Stimulated activated CD4-positive, alpha-beta T cell treated with anti-CD3 and anti-CD28 coated beads, Interleukin-4, amount 100 ng/mL, for 48 hours (primary cell): ENCODE data around the gene CDC14B.

Experiments used
- DNase-seq, 2 donors: peaks; one replicate each; pipeline ENCODE4 v3.0.0-alpha.2; 2020; ENCODE audit warnings: low read depth in 2 of 2

The CDC14B gene

DNA sequence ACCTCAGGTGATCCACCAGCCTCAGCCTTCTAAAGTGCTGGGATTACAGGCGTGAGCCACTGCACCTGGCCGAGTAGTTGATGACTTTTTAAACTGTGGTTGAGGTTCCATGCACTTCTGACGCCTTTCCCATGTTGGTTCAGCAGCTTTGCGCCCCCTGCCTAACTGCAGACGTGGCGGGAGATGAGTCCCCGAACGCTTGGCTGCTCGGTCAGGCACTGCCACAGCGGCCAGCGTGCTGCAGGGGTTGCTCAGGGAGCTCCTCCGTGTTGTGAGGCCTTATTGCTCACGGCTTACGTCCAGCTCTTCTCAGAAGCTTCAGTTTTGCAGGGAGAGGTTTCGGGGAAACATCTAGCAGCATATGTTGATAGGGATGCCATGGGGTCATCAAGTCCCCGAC, 134.4 kb downstream of the CDC14B start:
- no peak for DNase-seq

DNA sequence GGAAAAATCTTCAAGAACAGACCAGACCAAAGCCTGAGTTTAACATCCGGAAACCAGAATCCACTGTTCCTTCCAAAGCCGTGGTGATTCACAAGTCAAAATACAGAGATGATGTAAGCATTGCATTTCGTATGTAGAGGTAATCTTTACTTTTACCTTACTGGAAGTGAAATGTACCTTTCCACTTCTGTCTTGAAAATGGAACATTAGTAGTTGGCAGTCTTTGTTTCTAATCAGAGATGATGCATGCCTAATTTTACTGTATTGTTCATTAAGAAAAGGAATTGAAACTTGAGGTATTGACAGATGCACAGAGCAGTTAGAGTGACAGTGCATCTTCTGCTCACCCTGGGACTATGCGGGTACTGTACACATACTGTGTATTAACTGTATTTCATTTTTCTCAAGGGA, 135.1 kb downstream of the CDC14B start:
- no peak for DNase-seq

DNA sequence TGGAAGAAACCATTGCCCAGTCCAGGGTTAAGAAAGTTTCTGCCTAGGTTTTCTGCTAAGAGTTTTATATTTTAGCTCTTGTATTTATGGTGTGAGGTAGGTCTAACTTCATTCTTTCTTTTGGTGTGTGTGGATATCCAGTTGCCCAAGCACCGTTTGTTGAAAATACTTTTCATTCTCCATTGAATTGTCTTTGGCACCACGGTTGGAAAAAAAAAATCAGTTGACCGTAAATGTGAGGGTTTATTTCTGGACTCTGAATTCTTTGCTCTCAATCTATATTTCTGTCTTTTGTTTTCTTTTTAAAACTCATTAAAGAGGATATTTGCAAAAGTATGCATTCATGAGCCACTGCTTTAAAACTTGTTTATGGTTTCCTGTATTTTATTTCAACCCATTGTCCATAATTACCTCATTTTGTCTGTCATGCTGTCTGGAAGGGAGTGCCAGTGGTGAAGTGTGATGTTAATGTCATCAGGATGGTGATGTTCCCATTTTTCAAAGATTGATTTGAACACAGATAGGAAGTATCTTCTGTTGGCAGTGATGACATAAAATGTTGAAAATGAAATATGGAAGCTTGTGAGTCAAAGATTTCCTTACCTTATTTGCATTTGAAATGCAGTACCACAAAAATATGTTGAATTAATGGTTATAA, 135.8 kb downstream of the CDC14B start:
- no peak for DNase-seq

DNA sequence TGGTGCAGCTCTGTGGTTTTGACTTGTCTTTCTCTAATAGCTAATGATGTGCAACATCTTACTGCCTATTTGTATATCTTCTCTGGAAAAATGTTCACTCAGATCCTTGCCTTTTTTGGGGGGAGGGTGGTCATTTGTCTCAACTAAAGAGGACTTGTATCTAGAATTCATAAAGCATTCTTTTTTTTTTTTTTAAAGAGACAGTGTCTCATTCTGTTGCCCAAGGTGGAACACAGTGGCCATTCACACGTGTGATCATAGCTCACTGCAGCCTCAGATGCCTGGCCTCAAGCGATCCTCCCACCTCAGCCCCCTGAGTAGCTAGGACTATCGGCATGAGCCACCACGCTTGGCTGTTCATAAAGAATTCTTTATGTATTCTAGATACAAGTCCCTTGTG, 136.4 kb downstream of the CDC14B start:
- DNase-seq, result no peak

DNA sequence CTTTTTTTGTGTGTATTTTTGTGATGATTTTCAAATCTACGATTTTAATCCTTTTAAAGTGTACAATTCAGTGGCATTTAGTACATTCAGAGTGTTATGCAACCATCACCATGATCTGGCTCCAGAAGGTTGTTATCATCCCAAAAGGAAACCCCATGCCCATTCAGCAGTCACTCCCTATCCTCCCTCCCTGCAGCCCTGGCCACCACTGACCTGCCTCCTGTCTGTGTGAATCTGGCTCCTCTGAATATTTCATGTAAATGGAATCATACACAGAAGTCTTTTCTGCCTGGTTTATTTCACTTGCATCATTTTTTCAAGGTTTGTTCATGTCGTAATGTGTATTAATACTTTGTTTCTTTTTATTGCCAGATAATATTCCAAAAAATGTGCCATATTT, 137.2 kb downstream of the CDC14B start:
- no peak for DNase-seq

DNA sequence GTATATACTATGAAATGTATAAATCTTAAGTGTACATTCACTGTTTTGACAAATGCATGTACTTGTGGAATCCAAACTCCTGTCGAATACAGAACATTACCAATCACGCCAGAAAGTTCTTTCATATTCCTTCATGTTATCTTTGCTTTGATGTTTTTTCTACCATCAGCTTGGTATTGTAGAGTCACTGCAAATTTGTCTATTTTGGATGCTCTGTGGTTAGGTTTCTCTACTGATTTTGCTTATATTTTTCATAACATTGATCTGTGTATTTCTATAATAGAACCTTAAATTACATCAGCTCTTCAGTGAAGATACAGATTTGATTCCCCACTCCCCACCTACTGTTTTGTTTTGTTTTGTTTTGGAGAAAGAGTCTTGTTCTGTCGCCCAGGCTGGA, 138.9 kb downstream of the CDC14B start:
- DNase-seq, result no peak

DNA sequence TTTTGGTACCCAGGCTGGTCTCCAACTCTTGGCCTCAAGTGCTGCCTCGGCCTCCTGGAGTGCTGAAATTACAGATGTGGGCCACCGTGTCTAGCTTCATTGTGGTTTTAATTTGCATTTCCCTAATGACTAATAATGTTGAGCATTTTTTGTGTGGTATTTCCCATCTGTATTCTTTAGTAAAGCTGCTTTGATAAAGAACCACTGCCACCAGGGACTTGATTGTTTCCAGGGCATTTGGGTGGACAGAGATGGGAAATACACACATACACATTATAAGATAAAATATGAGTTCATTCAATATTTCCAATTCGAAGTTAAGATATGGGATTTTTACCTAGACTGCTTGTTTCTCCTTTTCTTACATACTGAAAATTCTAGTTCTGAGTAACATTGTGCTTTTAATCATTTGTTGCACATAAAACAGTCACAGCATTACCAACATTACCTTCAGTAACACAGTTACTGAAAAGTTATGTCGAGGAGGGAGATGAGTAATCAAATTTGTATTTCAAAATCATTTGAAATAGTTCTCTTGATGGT, 140.7 kb downstream of the CDC14B start:
- peak in 1 of 2 donors; percentile 26 for DNase-seq

DNA sequence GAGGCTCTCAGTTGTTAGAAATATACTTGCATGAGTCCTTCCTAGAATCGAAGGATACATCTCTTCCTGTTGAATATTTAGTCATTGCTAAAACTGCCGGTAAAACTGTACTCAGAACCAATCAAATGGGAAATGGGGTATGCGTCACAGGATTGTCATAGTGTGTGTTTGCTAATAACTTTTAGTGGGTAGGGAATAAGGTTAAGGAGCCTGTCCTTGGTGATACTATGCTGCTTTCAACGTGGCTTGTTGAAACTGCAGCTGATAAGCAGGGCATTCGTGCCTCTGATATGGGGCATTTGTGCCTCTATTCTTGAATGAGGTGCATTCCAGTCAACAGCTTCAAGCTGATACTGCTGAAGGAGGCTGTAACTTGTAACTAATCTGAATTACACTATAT, 143.1 kb downstream of the CDC14B start:
- no peak for DNase-seq

DNA sequence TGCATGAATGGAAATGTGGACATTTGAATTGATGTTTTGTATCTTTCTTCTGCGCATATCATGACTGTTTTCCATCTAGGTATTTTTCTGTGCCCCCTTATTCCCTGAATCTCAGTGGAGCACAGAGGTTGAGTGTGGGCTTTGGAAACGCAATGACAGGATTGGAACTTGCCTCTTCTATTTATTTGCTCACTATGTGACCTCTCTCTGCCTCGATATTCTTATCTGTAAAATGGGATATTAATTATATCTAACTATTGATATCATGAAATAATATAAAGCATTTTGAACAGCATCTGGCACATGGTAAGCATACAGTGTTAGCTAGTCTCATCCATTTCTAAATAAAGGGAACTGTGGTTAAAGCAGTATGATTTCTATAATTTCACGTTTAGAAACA, 143.6 kb downstream of the CDC14B start:
- DNase-seq, result no peak

DNA sequence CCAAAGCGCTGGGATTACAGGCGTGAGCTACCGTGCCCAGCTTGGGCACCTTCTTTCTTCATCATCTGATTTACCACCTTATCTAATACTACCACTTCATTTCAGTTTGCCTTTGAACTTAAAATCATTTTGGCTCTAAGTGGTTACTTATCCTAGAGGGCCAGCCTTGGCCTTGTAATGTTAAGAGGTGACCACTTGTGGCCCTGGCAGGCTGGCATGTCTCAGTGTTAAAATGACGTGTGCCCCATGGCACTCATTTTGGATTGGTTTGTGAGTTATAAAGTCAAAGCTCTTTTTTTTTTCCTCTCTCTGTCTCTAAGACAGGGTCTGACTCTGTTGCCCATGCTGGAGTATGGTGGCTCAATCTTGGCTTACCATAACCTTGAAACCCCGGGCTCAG, 151.9 kb downstream of the CDC14B start:
- DNase-seq, result no peak

DNA sequence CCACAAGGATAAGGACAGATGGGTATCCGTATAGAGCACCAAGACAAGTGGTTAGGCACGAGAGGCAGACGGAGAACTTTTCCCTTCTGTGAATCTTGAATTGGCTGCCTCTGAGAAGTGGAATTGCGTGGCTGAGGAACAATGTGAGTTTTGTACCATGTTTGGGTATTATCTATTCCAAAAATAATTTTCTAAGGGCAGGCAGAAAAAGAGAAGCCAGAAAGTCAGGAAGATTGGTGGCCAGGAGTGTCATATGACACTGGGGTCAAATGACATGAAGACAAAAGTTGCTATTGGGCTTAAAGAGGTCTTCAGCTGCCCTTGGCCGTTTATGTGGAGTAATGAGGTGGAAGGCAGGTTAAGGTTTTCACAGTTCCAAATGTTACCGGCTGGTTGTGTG, 155.2 kb downstream of the CDC14B start:
- no peak for DNase-seq

DNA sequence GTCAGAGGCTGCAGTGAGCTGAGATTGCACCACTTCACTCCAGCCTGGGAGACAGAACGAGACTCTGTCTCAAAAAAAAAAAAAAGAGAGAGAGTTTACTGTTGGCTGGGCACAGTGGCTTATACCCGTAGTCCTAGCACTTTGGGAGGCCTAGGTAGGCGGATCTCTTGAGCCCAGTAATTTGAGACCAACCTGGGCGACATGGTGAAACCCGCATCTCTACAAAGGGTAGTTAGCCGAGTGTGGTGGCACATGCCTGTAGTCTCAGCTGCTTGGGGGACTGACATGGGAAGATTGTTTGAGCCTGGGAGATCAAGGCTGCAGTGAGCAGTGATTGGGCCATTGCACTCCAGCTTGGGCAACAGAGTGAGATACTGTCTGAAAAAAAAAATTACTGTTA, 157.1 kb downstream of the CDC14B start:
- DNase-seq, result no peak

DNA sequence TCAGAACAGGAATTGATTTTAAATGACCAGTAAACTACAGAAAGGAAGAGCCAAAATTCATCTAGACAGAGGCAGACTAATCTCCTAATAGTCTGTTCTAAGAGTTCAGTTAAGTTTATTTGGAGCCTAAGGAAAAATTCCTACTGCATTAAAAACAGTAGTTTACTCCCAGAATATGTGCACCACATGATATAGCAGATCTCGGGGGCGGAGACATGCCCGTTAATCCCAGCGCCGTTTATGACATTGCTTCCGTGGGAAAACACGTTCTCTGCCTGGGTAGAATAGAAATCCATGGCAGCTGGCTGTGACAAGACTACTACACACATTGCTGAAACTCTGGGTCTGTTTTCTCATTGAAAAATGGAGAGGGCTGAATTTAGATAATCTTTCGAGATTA, 158.3 kb downstream of the CDC14B start:
- DNase-seq, result no peak

DNA sequence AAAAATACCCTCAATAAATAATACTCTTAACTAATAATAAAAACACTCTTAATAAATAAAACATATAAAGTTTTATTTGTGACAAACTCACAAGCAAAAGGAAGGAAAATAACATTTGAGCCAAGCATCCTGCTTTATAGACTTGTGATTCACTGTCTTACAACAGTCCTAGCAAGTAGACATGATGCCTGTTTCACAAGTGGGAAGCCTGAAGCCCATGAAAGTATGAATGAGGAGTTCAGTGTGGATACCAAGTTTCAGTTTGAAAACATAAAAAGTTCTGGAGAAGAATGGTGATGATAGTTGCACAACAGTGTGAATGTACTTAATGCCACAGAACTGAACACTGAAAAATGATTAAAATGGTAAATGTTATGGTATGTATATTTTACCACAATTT, 158.8 kb downstream of the CDC14B start:
- DNase-seq, result no peak

DNA sequence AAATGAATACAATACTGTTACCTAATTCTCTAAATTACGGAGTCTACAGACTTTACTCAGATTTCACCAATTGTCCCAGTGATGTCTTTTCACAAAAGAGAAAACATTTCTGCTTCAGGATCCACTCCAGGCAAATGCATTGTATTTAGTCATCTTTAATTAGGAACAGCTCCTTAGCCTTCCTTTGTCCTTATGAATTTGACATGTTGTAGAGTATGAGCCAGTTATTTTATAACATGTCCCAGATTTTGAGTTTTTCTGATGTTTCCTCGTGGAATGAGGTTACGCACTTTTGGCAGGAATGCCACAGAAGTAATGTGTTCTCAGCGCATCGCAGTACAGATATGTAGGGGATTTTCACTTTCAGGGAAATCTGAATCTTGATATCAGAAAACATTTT, 159.2 kb downstream of the CDC14B start:
- no peak for DNase-seq

DNA sequence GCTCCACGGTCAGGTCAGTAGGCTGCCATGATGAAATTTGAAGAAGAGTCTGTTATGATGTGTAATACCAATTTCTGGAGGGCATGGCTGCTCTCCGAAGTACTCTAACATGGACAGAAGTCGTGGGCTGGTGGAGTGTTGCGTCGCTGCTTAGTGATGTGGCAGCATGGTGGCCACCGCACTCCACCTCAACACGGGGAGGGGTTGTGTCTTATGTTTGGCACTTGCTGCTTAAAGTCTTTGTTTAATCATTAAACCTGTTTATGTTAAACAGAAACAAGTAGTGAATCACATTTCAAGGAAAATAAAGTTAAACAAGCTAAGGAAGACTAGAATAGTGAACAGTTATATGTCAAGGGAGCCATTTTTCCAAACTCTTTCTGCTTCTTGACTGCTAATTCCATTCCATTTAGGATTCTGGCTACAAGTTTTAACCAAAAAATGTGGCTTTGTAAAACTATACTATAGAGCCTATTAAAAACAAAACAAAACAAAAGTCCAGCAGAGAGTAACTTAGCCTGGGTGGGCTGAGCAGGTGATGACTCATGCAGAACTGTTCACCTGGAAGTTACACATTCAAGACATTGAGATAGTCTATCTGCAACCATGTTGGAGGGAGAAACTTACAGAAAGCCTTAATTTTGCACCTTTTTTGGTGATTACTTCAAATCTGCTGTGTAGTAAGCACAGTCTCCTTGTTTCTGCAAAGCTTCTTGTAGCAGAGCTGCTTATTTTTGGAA, 160.2 kb downstream of the CDC14B start:
- no peak for DNase-seq

DNA sequence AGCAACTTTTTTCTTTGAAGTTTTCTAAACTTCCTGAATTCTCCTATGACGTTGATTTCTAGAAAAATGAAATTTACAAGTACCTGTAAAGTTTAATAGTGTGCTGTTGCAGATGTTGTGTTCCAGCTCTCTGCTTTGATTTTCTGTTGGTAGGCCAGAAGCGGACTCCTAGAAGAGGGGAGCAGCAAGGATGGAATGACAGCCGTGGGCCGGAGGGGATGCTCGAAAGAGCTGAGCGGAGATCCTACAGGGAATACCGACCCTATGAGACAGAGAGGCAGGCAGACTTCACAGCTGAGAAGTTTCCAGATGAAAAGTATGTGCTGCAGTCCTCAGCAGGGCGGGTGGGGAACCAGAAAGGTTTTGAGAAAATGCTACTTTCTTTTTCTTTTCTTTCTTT, 161.4 kb downstream of the CDC14B start:
- DNase-seq, result no peak

DNA sequence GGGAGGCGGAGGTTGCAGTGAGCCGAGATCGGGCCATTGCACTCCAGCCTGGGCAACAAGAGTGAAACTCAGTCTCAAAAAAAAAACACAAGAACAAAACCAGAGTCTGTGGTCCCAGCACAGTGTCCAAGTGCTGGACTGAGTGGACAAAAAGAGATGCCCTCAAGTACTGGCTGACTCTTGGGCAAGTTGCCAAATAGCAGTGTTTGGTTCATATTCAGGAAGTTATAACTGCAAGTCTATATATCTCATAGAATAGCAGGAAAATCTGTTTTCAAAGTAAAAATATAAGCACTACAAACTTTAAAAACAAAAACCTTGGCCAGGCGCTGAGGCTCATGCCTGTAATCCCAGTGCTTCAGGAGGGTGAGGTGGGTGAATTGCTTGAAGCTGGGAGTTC, 162.4 kb downstream of the CDC14B start:
- DNase-seq, result no peak

DNA sequence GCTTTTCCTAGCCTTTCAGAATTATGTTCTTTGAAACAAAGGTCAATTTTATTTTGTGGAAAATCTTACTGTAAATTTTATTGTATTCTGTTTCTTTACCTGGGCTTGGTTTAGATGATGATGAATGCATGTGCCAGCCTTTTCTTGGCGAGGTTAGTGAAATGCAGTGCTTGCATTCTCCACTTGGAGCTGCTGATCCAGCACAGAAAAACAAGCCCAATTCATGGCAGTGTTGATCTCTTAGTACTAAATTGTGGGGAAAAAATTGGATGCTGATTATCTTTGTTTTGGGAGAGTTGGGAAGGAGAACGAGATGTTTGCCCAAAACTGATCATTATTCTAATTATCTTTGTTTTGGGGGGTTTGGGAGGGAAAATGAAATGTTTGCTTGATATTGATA, 166.0 kb downstream of the CDC14B start:
- DNase-seq, result no peak

DNA sequence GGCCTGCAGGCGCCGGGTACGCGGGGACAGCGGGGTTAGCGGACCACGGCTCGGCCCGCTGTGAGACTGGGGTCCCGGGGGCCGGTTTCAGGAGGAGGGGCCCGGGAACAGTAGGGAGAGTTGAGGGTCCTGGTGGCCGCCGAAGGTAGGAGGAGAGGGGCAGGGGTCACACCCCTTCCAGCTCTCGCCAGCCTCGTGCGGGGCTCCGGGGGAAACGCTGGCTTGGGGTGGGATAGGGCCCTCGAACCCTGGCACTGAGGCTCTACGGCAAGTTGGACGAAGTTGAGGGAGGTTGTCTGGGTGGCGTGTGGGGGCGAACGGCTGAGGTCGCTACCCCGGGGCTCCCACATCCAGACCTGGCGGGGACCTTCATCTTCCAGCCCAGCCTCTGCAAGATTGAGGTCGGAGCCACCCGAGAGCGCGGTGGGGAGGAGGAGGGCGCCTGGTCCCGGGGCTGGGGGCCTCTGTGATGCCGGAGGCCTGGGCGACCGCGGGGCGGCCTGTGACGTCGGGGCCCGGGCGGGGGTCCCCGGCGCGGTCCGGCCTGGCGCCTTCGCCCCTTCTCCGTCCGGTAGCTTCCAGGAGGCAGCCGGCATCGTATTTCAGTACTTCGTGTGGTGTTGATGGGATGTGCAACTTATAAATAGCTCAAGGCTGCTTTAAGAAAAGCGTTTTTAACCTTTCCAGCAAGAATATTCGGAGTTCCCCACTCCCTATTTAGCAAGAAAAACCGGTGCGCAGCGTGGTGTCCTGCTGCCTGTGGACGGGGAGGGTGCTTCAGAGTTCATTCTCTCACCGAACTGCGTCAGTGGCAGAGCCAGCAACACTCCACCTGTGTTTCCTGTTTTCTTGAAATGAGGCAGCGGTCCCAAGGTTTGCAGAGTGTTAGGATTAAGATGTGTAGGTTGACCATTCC, 168.8 kb downstream of the CDC14B start:
- DNase-seq, result peak in 1 of 2 donors; percentile 17
